Measurements from ENCODE around the gene MAGEB3. TPM values are rescaled to one million over a fixed set of nuclear protein-coding genes. Genes with fewer than 3 reads are reported as not detected.

MAGEB3 gene
- total RNA-seq, 3 donors from 2014 or later (not counting 1 experiment from before 2014, with no cell fraction given): not detected

GRCh38 chrX:30241724-30242415, 11.4 kb downstream of the MAGEB3 start, which contains the start of gene MAGEB4:
Gene MAGEB4, plus strand, starts transcription at chrX:30242000. Its CDS starts 136 bp downstream, at chrX:30242136.
- no peak within 1 kb of the TSS for H3K27ac Mint-ChIP-seq
- H3K36me3 Mint-ChIP-seq: no peaks in the 10 kb centered on the region
- Histone ChIP-seq H3K27me3 (ENCODE audit: control insufficient read depth, insufficient read depth, low read length) (no peaks in the 10 kb centered on the region), H3K4me3 (ENCODE audit: low read length) (no peak within 1 kb of the TSS), H3K27ac (ENCODE audit: low read length) (no peak within 1 kb of the TSS), H3K36me3 (ENCODE audit: control insufficient read depth, insufficient read depth, low read length) (no peaks in the 10 kb centered on the region), H3K9me3 (ENCODE audit: control insufficient read depth, insufficient read depth, low read length) (no peaks in the 10 kb centered on the region), H3K4me1 (ENCODE audit: control insufficient read depth, insufficient read depth, low read length) (no peaks in the 10 kb centered on the region)
- ATAC-seq: no peak
- intact Hi-C loops (cut with micrococcal nuclease): no loop called here
- DNase-seq: no peak
- no peak for TF ChIP-seq CTCF (IDR thresholded peaks at IDR 0.05)
- 88% methylated on average over 10 of the region's 10 CpGs for WGBS (ENCODE audit: insufficient coverage)
- no peak within 1 kb of the TSS for H3K4me3 Mint-ChIP-seq
- H3K4me1 Mint-ChIP-seq: no peaks in the 10 kb centered on the region
- H3K27me3 Mint-ChIP-seq (ENCODE audit: low read depth in 2 of 2): peaks cover 0 to 8% of the 10 kb centered on the region in 2 donors
- H3K9me3 Mint-ChIP-seq: no peaks in the 10 kb centered on the region

GRCh38 chrX:30246769-30247489, 16.5 kb downstream of the MAGEB3 start, which contains the start of gene MAGEB1:
Gene MAGEB1, plus strand, starts transcription at chrX:30247146. Its CDS starts 3,348 bp downstream, at chrX:30250494.
- TF ChIP-seq CTCF (IDR thresholded peaks at IDR 0.05): no peak
- Mint-ChIP-seq H3K9me3 (peaks cover 0 to 2% of the 10 kb centered on the region in 2 donors), H3K27ac (no peak within 1 kb of the TSS), H3K27me3 (ENCODE audit: low read depth in 2 of 2) (no peaks in the 10 kb centered on the region), H3K36me3 (no peaks in the 10 kb centered on the region), H3K4me3 (no peak within 1 kb of the TSS), H3K4me1 (no peaks in the 10 kb centered on the region)
- H3K27ac ChIP-seq (ENCODE audit: low read length): no peak within 1 kb of the TSS
- ATAC-seq (no peak), DNase-seq (no peak)
- no peak within 1 kb of the TSS for H3K4me3 ChIP-seq (ENCODE audit: low read length)
- WGBS (ENCODE audit: insufficient coverage): 93% methylated on average over 36 of the region's 38 CpGs
- no peaks in the 10 kb centered on the region for H3K9me3 ChIP-seq (ENCODE audit: control insufficient read depth, insufficient read depth, low read length)
- intact Hi-C loops (cut with micrococcal nuclease): no loop called here
- H3K27me3 ChIP-seq (ENCODE audit: control insufficient read depth, insufficient read depth, low read length): no peaks in the 10 kb centered on the region
- H3K4me1 ChIP-seq (ENCODE audit: control insufficient read depth, insufficient read depth, low read length): no peaks in the 10 kb centered on the region
- H3K36me3 ChIP-seq (ENCODE audit: control insufficient read depth, insufficient read depth, low read length): no peaks in the 10 kb centered on the region

GRCh38 chrX:30248854-30249253, 18.4 kb downstream of the MAGEB3 start:
- Mint-ChIP-seq H3K9me3 (peaks cover 0 to 2% of the 10 kb centered on the region in 2 donors), H3K27me3 (ENCODE audit: low read depth in 2 of 2) (no peaks in the 10 kb centered on the region), H3K36me3 (no peaks in the 10 kb centered on the region), H3K4me1 (no peaks in the 10 kb centered on the region), H3K27ac (no peak overlapping the region), H3K4me3 (no peak overlapping the region)
- H3K9me3 ChIP-seq (ENCODE audit: control insufficient read depth, insufficient read depth, low read length): no peaks in the 10 kb centered on the region
- H3K27ac ChIP-seq (ENCODE audit: low read length): no peak overlapping the region
- no peaks in the 10 kb centered on the region for H3K27me3 ChIP-seq (ENCODE audit: control insufficient read depth, insufficient read depth, low read length)
- intact Hi-C loops (cut with micrococcal nuclease): no loop called here
- 80% methylated on average over 4 of the region's 4 CpGs for whole genome bisulfite sequencing (ENCODE audit: insufficient coverage)
- DNase-seq (no peak), ATAC-seq (no peak)
- H3K4me1 ChIP-seq (ENCODE audit: control insufficient read depth, insufficient read depth, low read length): no peaks in the 10 kb centered on the region
- H3K4me3 ChIP-seq (ENCODE audit: low read length): no peak overlapping the region
- no peak for TF ChIP-seq CTCF (IDR thresholded peaks at IDR 0.05)
- H3K36me3 ChIP-seq (ENCODE audit: control insufficient read depth, insufficient read depth, low read length): no peaks in the 10 kb centered on the region

Measured in natural killer cell (primary cell).